ENCODE measurements around the gene UNKL.

DNA sequence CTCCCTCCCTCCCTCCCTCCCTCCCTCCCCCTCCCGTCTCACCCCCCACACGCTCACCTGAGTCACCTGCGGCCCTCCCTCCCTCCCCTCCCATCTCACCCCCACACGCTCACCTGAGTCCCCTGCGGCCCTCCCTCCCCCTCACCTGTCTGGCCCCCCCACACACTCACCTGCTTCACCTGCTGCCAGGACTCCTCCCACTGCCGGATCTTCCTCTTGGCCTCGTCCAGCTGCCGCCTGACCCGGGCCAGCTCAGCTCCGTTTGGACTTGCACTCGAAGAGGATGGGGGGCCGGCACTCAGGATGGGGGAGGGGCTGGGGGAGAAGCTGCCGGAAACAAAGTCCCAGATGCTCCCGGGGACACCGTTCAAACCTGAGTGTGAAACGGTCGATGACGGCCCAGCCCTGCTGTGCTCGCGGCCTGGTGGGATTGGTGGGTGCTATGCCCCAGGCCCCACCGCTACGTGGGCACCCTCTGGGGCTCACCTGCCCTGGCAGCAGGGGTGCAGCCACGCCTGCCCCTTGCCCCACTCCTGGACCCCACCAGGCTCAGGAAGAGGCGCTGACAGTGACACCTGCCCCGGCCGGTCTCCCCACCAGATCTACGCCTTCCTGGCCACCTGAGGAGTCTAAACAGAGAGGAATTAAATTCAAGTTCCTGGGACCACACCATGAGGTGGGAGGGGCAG lies 46.9 kb downstream of the UNKL start:
- TF ChIP-seq, protein P1, sequence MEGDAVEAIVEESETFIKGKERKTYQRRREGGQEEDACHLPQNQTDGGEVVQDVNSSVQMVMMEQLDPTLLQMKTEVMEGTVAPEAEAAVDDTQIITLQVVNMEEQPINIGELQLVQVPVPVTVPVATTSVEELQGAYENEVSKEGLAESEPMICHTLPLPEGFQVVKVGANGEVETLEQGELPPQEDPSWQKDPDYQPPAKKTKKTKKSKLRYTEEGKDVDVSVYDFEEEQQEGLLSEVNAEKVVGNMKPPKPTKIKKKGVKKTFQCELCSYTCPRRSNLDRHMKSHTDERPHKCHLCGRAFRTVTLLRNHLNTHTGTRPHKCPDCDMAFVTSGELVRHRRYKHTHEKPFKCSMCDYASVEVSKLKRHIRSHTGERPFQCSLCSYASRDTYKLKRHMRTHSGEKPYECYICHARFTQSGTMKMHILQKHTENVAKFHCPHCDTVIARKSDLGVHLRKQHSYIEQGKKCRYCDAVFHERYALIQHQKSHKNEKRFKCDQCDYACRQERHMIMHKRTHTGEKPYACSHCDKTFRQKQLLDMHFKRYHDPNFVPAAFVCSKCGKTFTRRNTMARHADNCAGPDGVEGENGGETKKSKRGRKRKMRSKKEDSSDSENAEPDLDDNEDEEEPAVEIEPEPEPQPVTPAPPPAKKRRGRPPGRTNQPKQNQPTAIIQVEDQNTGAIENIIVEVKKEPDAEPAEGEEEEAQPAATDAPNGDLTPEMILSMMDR (IDR thresholded peaks at IDR 0.05; ENCODE audit: insufficient read depth, low read length, poor library complexity, severe bottlenecking): no peak
- no peak for TF ChIP-seq EZH2phosphoT487 (conservative IDR thresholded peaks at IDR 0.05; ENCODE audit: low read length)
